Astrocyte of the hippocampus (primary cell): Measurements from ENCODE around the gene NR2F1-AS1.
A peak's percentile ranks its signal among the peaks of the same experiment; 100 is the strongest.

ENCODE experiments used
- DNase-seq: peaks from one replicate; pipeline ENCODE4 v3.0.0; 2011; ENCODE audit warnings: low read depth, low spot score

Gene NR2F1-AS1

DNA sequence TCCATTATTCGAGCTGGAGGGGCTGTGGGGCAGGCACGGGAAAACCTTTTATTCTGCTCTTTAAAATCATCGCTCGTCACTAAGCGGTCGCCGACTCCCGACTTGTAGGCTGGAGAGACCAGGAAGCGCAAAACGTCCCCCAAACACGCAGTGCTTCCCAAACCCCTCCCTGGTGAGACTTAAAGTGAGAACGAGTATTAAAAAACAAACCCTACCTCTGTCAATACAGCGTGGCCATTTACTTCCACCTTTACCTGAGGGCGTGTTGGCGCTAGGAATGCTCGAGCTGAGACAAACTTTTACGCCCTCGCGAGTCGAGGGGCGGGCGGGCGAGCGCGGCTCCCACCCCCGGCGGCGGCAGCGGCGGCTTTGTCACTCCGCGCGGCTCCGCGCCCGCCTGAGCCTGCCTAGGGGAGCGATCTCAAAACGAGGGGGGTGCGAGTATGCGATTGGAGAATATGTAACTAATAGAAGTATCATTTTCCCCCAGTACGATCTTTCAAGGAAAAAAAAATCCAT, at the start of gene NR2F1-AS1:
Gene NR2F1-AS1, minus strand, starts transcription at position 293 of the 519 bp plus-strand sequence.
- DNase-seq, result no peak

DNA sequence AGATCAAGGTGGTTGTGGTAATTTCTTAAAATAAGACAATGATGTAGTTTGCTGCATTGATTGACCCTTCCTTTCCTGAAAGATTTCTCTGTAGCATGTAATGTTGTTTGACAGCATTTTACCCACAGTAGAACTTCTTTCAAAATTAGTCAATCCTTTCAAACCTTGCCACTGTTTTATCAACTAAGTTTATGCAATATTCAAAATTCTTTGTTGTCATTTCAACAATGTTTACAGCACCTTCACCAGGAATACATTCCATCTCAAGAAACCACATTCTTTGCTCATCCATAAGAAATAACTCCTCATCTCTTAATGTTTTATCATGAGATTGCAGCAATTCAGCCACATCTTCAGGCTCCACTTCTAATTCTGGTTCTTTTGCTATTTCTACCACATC, 45.8 kb upstream of the NR2F1-AS1 start:
- DNase-seq, result no peak

DNA sequence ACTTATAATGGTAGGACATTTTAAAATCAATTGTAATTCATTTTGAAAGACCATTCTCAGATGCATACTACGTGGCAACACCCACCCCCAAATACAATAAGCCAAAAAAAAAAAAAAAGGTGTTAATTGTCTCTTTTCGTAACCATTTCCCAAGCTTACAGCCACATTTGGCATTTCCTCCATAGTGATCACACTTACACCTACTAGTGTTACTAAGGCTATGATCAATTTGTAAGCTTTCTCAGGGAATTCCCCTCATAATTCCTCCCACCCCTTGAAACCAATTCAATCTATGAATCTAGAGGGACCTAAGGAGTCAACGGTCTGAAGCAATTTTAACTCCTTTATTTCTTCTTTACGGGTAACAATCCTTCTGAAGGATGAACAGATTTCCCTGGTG, 42.1 kb upstream of the NR2F1-AS1 start:
- no peak for DNase-seq

DNA sequence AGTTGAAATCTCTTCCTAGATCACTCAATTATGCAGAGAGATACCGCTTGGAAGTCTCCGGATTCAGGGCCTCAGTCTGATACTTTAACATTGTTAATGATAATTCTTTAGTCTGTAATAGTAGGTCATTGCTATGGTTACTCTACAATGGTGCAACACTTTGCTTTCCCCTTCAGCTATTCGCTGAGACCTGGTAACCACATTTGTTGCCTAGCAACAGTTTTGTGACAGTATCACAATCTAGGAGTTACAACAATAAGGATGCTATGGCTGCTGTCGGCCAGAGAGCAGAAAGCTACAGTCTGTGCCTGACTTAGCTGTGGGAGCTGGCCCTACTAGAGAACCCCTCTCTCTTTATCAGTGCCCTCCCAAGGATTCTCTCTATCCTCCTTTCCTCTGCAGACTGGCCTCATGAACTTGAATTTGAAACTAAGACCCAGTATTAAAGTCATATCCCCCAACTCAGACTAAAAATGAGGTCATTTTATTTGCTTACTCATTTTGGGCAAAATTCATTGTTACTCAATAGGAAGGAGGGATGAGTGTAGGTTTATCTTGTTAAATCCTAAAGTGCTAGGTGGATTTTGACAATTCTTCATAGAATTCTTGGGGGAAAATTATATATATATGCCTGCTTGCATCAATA, 41.3 kb upstream of the NR2F1-AS1 start:
- DNase-seq, result peak; percentile 78

DNA sequence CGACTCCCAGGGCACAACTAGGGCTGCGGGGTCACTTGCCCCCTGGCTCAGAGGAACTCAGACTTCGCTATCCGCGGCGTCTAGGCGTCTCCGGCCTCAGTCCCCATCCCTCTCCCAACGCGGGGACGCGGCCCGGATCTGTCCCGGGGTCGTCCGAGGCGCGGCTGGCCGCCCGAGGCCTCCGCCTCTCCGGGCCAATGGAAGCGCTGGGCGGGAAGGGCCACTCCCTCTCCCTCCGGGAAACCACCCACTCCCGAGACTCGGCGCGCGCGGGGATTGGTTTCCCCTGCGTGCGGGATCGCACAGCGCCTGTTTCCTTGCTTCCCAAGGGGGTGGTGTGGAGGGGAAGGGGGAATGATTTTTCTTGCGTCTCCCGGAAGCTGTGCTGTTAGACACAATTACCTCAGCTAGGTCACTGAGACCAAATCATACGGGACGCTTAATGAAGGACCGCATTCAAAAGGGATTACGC, 40.3 kb upstream of the NR2F1-AS1 start:
- DNase-seq, result peak; percentile 93

DNA sequence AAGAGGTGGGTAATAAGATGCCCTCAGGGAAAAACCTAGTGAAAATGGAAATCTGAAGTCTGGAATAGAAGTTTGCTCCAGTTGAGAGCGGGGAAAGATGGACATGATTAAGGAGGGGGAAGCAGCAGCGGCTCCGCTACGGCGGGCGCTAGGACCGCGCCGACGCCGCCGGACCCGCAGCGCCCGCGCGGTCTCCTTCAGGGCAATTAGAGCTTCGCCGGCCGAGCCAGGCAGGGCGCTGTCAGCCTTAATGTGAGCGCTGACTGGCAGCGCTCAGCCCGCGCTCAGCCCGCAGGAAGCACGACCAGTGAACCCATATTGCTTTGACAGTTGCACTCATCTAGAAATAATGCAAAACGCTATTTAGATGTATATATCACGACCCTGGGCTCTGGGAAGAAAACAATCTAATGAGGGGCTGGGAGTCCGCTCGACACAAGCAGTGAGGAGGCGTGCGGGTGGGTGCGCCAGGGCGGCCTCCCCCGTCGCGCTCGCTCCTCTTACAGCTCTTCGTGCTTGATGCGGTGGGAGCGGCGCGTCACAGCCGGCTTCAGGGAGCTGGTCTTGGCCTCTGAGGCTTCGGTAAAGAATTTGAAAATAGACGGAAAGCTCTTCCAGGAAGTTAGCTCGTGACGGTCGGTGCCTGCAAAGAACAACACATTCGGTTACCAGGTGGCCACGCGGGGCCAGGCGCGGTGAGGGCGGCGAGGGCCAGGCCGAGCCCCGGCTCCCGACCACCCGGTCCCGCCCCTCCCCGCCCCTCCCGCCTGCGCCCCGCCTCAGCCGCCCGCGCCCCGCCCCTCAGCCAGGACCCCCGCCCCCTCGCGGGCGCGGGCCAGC, 39.7 kb upstream of the NR2F1-AS1 start:
- peak; percentile 92 for DNase-seq

DNA sequence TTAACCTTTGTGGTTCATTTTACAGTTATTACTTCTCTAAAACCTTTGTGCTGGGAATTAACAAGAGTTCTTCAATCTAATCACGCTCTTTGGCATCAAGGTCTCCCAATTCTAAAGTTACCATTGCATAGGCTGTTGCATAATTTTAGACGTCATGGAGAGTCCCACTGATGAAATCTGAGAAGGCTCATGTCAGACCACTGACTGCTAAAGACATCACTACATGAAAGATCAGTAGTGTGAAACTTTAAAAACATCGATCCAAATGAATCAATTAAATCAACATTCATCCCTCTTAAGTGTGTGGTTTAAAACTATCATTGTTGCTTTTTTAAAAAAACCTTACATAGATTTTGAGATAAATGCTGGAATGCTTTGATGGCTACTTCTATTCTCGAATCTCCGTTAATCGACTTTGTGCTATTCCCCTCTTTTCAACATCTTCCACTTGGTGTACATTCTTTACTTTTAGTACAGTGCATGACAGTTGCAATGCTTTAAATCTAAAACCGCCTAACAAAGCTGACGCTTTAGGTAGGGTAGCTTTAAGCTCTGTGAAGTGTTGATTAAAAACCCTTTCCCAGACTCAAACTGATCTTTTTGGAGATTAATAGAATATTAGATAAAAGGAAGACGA, 35.6 kb upstream of the NR2F1-AS1 start:
- DNase-seq, result no peak

DNA sequence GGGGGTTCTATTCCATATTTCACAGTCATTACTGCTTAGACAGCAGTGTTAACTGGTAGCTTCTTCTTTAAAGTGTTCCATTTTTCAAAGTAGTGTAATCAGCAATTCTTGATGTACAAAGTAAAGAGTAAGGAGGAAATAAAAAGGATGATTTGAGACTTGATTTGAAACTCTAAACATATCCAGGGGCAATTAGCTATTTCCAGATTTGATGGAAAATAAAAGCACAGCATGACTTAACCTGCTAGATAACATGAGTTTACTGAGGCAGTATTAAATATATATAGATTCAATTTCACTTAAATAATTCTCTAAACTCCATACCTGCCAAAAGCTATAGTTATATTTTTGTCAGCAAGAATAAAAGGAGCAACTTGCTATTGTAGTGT, 31.8 kb upstream of the NR2F1-AS1 start:
- no peak for DNase-seq

DNA sequence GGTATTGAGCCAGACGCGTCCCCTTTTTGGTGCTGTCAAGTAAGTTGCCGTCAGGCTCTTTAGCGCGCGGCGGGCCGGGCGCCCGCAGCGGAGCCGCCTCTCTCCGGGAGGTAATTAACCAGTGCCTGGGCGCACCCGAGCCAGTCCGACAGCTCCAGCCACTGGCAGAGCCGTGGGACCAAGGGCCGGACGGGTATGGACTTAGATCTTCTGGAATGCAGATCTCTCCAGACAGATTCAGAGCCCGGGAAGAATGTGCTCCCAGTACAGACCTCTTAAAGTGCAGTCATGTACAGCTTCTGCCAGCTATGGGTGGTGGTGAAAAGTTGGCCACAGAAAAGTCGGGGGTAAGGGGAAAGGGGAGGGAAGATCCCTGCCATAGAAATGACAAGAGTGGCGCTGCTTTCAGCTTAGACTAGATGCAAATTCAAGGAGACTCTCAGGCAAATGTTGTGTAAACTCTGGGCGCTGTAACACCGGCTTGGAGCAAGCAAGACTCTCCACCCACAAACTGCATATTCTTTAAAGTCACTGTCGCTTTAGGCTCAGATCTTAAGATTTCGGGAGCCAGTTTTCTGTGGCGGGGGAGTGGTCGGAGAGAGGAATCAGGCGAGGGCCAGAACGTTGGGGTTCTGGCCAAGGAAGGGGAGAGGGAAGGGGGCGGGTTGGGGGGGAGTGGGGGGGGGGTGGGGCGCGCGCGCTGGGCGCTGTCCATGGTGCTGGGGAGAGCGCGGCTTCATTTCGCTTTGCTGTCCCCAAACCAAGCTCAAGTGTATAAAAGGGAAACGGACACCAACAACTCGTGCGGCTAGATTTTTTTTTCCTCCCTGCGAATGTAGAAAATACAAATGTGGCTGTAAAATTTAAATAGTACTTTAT, 31.2 kb upstream of the NR2F1-AS1 start:
- peak; percentile 72 for DNase-seq

DNA sequence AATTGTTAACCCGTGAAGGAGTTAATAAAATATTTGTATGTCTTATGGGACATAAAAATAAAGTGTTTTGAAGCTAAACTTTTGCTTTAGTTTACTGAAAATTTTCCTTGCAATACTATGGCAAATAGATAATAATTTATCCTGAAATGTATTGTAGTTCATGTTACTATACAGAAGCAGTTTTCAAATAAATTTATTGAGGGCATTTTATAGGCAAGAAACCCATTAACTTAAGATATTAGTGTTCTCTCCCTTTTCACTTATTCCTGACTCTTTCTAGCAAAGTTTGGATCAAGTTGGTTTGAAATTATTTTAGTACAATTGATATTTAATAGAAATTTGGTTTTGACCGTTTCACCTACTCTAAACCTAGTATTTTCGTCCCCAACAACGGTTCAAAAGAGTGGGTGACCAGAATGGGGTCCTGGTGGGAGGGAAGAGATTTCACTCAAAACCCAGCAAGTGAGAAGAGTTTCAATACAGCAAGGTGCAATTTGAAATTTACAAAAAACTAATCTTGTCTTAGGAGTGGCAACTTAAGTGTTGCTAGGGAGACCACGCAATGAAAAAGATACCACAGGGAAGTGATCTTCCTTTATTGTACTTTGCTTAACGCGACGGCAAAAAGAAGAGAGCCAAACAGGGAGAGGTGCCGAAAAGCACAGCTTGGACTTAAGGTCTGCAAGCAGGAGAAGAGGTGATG, 30.4 kb upstream of the NR2F1-AS1 start:
- no peak for DNase-seq

DNA sequence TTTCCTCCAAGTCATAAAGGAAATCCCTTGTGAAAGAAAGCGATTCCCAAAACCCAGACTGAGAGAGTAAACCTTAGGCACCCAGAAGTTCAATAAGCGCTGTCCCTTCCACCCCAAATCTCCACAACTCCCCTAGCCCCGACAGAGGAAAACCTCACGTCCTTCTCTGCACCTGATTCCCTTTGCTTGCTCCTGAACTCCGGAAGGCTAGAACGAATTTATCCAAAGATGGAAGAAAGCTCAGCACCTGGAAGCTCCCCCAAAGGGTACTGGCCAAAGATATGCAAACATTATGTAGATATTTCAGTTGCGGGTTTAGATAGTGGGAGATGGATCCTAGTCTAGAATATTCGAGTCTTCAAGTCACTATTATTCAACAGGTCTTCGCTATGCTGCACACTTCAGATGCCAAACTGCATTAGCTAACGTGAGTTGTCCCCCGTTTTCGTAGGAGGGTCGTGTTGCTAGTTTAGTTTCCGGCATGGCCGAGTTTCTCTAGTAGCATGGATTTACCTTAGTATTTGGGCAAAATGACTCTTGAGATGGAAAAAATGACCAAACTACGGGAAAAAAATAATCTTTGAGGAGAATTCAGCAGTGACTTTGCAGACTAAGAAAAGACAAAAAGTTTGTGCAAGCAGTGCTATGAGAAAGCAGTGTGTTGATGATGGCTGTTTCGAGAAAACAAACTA, 29.7 kb upstream of the NR2F1-AS1 start:
- peak; percentile 12 for DNase-seq

DNA sequence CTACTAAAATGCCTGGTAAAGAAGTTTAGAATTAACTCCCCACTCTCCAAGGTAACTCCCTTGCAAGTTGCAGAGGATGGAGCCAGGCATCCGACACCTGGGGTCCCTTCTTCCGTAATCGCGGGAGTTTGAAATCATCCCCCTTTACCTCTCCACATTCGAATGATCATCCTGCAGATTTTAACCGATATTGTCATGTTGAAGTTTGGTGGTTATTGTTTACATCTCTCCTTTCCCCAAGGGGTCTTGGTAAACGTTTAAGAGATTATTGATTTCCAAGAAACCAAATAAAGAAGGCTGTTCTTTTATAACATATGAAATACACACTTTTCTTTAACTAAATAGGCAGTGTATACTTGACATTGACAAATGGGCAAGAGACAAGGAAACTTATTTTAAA, 28.7 kb upstream of the NR2F1-AS1 start:
- no peak for DNase-seq

DNA sequence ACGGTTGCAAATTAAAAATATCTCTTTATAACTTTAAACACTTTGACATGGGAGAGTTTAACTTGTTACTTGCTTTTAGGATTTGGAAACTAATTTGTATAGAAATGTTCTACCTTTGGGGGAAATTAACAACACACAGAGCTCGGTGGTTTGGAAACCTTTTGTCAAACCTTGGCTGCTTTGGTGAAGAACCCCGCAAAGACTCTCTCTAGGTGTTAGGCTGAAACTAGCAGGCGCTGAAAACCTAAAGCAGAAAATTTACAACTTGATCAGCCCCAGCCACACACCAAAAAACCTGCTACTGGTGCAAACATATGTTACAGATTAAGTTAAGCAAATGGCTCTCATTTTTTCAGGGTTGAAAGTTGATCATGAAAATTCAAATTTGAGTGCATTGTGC, 27.8 kb upstream of the NR2F1-AS1 start:
- DNase-seq, result peak; percentile 6

DNA sequence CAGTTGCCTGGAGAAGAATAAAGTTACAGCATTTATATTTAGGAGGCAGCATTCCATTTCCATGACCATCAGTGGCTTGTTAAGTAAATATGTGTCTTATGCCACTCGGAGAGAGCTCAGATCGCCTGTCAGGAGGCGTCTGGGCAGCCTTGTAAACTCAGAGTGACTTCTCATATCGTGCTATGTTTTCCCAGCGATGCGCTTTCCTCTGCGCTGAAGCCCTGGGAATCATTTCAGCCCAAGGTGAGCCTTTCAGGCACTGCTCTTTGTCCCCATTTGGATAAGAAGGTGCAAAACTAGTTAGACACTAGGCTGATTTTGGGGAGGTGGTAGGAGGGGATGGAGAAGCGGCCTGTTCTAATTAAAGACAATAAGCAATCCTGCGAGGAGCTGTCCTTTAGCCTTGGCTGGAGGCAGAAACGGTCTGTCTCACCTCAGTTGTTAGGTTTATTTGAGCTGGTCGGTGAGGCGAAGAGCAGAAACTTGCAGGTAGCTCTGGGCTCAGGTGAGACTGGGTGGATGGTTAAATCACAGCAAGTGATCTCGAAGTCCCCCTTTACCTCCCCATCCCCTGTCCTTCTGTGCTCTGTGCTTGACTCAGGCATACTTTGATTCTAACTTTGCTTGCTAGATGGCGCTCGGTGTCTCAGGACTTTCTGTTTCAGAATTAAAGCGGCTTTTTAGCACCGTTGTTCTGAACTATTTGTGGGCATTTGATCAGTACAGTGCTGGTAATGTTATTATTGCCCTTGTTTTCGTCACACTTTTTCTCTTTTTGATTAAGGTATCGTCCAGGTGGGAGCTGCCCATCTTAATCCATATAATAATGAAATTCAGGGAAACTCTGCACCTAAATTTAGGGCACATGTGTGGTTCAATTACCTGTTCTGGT, 26.6 kb upstream of the NR2F1-AS1 start:
- DNase-seq, result peak; percentile 90

DNA sequence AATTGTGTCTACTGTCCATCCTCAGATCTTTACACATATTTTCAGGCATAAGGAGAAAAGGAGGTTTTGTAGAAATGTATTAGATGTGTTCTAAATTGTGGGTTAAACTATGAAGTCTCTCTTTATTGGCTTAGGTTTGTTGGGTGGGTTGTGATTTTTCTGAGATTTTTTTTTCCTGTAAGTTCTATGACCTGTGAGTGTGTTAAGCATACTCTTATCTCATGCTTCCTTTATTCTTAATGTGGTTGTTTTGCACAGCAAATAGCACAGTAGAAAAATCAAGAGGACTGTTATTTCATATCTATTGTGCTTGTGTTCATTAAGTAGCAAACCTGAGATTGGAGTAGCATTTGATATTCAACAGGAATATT, 25.3 kb upstream of the NR2F1-AS1 start:
- no peak for DNase-seq

DNA sequence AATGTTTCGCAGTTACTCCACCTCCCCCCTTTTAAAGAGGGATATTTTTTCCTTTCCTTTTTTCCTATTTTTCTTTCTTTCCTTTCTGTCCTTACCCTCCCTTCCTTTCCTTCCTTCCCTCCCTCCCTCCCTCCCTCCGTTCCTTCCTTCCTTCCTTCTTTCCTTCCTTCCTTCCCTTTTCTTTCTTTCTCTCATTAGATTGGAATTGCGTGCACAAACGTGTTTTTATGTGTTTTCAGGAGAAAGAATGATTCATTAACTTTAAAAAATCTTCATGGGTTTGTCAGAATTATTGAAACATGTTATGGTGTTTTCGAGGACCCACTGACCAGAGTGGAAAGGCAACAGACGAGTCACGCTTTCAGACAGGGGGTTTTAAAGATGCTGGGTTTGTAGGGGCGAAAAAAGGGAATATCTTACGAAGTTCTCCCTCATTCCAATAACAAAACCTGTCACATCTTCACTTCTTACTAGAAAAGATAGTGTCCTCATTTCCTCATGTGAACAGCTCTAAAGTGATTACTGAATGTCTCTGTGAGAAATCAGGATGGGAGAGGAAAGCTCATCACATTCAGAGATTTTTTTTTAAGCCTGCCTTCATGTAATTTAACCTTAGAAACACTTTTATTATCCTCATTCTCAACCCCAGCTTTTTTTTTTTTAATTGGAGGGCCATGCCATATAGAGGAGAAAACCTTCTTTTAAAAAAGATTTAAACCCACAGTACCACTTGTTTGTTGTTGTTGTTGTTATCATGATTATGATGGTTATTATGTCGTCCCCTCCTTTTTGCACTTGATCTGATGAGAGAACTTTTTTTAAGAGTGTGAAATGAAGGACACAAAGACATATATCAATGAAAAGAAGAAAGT, 23.9 kb upstream of the NR2F1-AS1 start:
- peak; percentile 22 for DNase-seq

DNA sequence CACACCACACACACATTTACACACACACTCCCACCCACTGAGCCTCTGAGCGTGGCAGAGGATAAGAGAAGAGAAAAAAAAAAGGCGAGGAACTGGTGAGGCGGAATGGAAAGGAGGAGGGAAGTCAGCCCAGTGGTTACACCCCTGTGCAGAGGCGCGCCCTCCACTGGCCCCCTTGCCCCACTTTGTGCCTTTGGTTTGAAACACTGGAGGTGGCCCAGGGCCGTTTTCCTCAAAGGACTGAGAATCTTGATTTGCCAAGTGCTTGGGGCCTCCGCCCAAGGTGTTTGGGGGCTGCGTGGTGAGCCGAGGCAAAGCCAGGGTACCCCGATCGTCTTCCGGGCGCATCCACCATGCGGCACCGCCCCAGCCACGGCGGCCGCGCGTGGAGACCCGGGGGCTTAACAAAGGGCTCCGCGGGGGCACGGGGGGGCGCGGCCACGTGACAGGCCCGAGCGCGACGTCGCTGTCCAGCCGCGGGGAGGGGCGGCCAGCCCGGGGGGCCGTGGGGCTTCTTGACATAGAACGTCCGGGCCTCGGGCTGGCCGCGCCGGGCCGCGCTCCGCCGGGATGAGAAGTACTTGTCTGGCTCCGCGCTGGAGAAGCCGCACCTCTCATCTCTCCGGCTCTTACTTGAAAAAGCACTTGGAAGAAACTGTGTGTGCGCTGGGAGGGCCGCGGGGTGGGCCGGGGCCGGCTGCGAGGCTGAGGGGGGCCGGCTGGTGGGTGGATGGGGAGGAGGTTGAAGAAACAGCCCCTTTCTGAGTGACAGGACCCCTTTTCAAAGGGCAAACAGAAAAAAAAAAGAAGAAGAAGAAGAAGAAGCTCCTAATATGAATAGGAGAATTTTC, 23.0 kb upstream of the NR2F1-AS1 start:
- peak; percentile 77 for DNase-seq
